NCI-H510A treated with DMSO at 0.1 percent for 48 hours (cell line): Measurements from ENCODE around the gene TAF7L.

Source experiments
- DNase-seq: peaks from one replicate; lab custom pipeline; 2025; lab: John Stamatoyannopoulos, UW

Gene TAF7L

GRCh38 chrX:101220662-101221260, 70.4 kb downstream of the TAF7L start:
- peak; percentile 46 for DNase-seq

- peak; percentile 44 for DNase-seq
Observed at GRCh38 chrX:101219864-101220346, 71.2 kb downstream of the TAF7L start.

GRCh38 chrX:101219116-101219863, 71.8 kb downstream of the TAF7L start, which contains the start of gene DRP2:
Gene DRP2 (plus strand): TSS chrX:101219786. CDS start chrX:101231648, 11,862 bp downstream.
- no peak for DNase-seq
